WTC11 (cell line): ENCODE results near the gene PPHLN1.

Experiments
- ZNF423 ChIP-seq: fragments of 250-450 bp; sonication (Bioruptor Pico); IDR thresholded peaks from 2 replicates; pipeline ENCODE4 v2.1.2; 2022; ENCODE audit warnings: mild to moderate bottlenecking, moderate library complexity
- TF ChIP-seq, protein P1 (sequence below): sonication (generic); formaldehyde crosslinking; IDR thresholded peaks from 2 replicates; pipeline ENCODE4 v1.8.0; 2022; ENCODE audit warnings: mild to moderate bottlenecking, missing genetic modification reagents
- TF ChIP-seq, protein P2 (sequence below): fragments of 200-600 bp; IDR thresholded peaks from 2 replicates; pipeline ENCODE4 v1.8.0; 2022; ENCODE audit warnings: antibody characterized with exemption
- TF ChIP-seq, protein P3 (sequence below): sonication (generic); formaldehyde crosslinking; IDR thresholded peaks from 2 replicates; pipeline ENCODE4 v1.8.0; 2022; ENCODE audit warnings: mild to moderate bottlenecking, missing genetic modification reagents
- TF ChIP-seq, protein P4 (sequence below): sonication (generic); formaldehyde crosslinking; IDR thresholded peaks from 2 replicates; pipeline ENCODE4 v1.8.1; 2023; ENCODE audit warnings: mild to moderate bottlenecking, missing genetic modification reagents

DNA sequence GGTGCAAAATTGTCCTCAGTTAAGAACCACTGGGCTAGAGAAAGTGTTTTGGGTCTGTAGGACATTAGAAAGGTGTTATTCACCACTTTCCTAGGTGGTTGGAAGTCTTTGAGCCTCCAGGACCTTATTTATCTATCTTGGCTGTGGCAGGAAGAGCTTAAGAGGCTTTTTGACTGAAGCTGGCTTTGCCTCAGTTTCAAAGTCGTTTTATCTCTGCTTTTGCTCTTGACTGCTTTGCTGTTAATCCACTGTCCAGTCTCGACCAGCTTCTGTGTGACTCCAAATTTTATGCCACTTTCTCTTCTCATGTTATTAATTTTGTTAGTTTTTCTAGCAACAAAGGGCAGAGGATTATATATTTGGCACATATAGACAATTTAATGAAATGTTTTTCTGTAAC is 60.3 kb downstream of the PPHLN1 start:
- TF ChIP-seq, protein P1, sequence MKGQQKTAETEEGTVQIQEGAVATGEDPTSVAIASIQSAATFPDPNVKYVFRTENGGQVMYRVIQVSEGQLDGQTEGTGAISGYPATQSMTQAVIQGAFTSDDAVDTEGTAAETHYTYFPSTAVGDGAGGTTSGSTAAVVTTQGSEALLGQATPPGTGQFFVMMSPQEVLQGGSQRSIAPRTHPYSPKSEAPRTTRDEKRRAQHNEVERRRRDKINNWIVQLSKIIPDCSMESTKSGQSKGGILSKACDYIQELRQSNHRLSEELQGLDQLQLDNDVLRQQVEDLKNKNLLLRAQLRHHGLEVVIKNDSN (CRISPR knock-in tag), result no peak
- TF ChIP-seq, protein P2, sequence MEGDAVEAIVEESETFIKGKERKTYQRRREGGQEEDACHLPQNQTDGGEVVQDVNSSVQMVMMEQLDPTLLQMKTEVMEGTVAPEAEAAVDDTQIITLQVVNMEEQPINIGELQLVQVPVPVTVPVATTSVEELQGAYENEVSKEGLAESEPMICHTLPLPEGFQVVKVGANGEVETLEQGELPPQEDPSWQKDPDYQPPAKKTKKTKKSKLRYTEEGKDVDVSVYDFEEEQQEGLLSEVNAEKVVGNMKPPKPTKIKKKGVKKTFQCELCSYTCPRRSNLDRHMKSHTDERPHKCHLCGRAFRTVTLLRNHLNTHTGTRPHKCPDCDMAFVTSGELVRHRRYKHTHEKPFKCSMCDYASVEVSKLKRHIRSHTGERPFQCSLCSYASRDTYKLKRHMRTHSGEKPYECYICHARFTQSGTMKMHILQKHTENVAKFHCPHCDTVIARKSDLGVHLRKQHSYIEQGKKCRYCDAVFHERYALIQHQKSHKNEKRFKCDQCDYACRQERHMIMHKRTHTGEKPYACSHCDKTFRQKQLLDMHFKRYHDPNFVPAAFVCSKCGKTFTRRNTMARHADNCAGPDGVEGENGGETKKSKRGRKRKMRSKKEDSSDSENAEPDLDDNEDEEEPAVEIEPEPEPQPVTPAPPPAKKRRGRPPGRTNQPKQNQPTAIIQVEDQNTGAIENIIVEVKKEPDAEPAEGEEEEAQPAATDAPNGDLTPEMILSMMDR, result no peak
- TF ChIP-seq, protein P3, sequence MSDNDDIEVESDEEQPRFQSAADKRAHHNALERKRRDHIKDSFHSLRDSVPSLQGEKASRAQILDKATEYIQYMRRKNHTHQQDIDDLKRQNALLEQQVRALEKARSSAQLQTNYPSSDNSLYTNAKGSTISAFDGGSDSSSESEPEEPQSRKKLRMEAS (CRISPR knock-in tag), result no peak
- TF ChIP-seq ZNF423 (CRISPR knock-in tag), result no peak
- TF ChIP-seq, protein P4, sequence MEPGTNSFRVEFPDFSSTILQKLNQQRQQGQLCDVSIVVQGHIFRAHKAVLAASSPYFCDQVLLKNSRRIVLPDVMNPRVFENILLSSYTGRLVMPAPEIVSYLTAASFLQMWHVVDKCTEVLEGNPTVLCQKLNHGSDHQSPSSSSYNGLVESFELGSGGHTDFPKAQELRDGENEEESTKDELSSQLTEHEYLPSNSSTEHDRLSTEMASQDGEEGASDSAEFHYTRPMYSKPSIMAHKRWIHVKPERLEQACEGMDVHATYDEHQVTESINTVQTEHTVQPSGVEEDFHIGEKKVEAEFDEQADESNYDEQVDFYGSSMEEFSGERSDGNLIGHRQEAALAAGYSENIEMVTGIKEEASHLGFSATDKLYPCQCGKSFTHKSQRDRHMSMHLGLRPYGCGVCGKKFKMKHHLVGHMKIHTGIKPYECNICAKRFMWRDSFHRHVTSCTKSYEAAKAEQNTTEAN (CRISPR knock-in tag), result no peak
